Heart right ventricle (tissue), 16 donors: ENCODE results near the gene SKIC3. TPM values are rescaled to one million over a fixed set of nuclear protein-coding genes. Genes with fewer than 3 reads are reported as not detected.

ENCODE experiments used
- ATAC-seq, 8 donors: fragments of 200-7000 bp; cut with Tn5 transposase; one replicate each; pipeline ENCODE4 v1.9.1; 2020; ENCODE audit warnings: mild to moderate bottlenecking in 8 of 8, moderate library complexity in 8 of 8, moderate number of reproducible peaks in 1 of 8
- DNase-seq, 2 donors: peaks; one replicate each; pipeline ENCODE4 v3.0.0-alpha.2; 2020
- H3K27ac ChIP-seq, 10 donors: fragments of 200-600 bp; sonication (generic) in 2 of 10; one replicate each; pipeline versions ENCODE4 v1.5.0 to v1.8.0; 2020 to 2022; ENCODE audit warnings: mild to moderate bottlenecking in 3 of 10
- H3K27me3 ChIP-seq, 7 donors: fragments of 200-600 bp; one replicate each; pipeline ENCODE4 v1.8.0; 2021 to 2022; ENCODE audit warnings: mild to moderate bottlenecking in 2 of 7
- H3K36me3 ChIP-seq, 9 donors: fragments of 200-600 bp; sonication (generic) in 1 of 9; one replicate each; pipeline versions ENCODE4 v1.5.0 to v1.8.0; 2020 to 2022; ENCODE audit warnings: mild to moderate bottlenecking in 2 of 9
- H3K4me1 ChIP-seq, 9 donors: fragments of 200-600 bp; sonication (generic) in 1 of 9; one replicate each; pipeline versions ENCODE4 v1.5.0 to v1.8.0; 2020 to 2022; ENCODE audit warnings: mild to moderate bottlenecking in 4 of 9
- H3K4me3 ChIP-seq, 10 donors: fragments of 200-600 bp; sonication (generic) in 2 of 10; one replicate each; pipeline versions ENCODE4 v1.5.0 to v1.8.0; 2020 to 2022; ENCODE audit warnings: mild to moderate bottlenecking in 7 of 10, moderate library complexity in 2 of 10
- H3K9me3 ChIP-seq, 11 donors: fragments of 200-600 bp in 10 of 11; sonication (generic) in 2 of 11; one replicate each; pipeline versions ENCODE4 v1.5.0 to v1.8.0; 2013 to 2022; ENCODE audit warnings: mild to moderate bottlenecking in 2 of 11, control low read depth in 1 of 11, moderate library complexity in 1 of 11
- CTCF ChIP-seq, 9 donors: fragments of 200-600 bp; sonication (generic) in 2 of 9; IDR thresholded peaks; one replicate each; pipeline versions ENCODE4 v1.5.0 to v1.8.0; 2021 to 2022; ENCODE audit warnings: antibody characterized with exemption in 9 of 9, mild to moderate bottlenecking in 5 of 9, moderate library complexity in 1 of 9
- WGBS, 2 donors: extraction: QIAGEN DNeasy Blood & Tissue Kit; methylation state at CpG; one replicate each; pipeline ENCODE4 v1.1.7; 2013; ENCODE audit warnings: inconsistent platforms in 1 of 2; 5-methylcytosine and 5-hydroxymethylcytosine counted together
- intact Hi-C, 10 donors: fragments of 100-400 bp; cut with DNase I; formaldehyde crosslinking; loops; one replicate each; pipeline versions ENCODE4 v1.11.1 to v1.14.2; 2022
- polyA plus RNA-seq, 2 donors: library from polyadenylated mRNA; stranded (reverse); fragments of 200-250 nt; gene quantifications; one replicate each; pipeline ENCODE4 v1.2.3, GENCODE V29; 2013
- total RNA-seq, 10 donors: library from RNA; stranded (reverse); fragmentation: NEBNext Ultra II Directional in 3 of 10; extraction: Animal tissue kit (Norgen Biotek cat#: 25700) in 3 of 10; gene quantifications; one replicate each; pipeline versions ENCODE4 v1.2.1 to v1.2.4, GENCODE V29; 2021 to 2023
- donor health status: Arrhythmogenic right ventricular cardiomyopathy.
- donor health status: ischemic (EF 13 %, LVEDD 7.1; RV severe dilation, severe dysfunction).
- donor health status: healthy with polysubstance abuse.
- donor health status: DM: no; HTN: yes; CAD: no.
- donor health status: DM: no; HTN: no; CAD: no.
- donor health status: ischemic (EF 25% LVEDD 6.9; RV normal size, moderate dysfunction).
- donor health status: ischemic (EF 25% LVEDD 5.7; RV mildly dilated, moderate dysfunction).
- donor health status: healthy.
- donor health status: DM: yes; HTN: yes; CAD: no.
- donor health status: Ischemic cardiomyopathy.
- donor health status: ischemic (EF 35%, LVEDD 5.7; RV mildly dilated, moderate dysfunction).
- donor health status: nonischemic (EF 11% LVEDD 7.7; RV severe dilation, severe dysfunction).
- donor health status: DM: yes; HTN: yes; CAD: no.
- donor health status: PGD.
- donor health status: ischemic (EF 29% LVEDD 5.4; RV normal size, mild dysfunction).
- donor health status: nonischemic (EF 23%, LVEDD 6.1; RV moderate dilation, normal function).

SKIC3 gene
- total and polyA plus RNA-seq, 12 donors, result 15.3 to 74.9 (median 68.0) TPM

- 97 to 98% methylated on average over 1 of the region's 1 CpG for WGBS, 2 donors
- intact Hi-C loops, result loop anchor here in 1 of 10 donors (5.0 kb wide), 1 partner anchor 36 kb away; no protein-coding TSS in a partner anchor
- H3K27ac ChIP-seq, result no peak overlapping the region
- no peaks in the 10 kb centered on the region for H3K4me1 ChIP-seq
- DNase-seq (no peak), ATAC-seq (no peak)
- H3K9me3 ChIP-seq, result no peaks in the 10 kb centered on the region
- H3K36me3 ChIP-seq, result peaks cover 0 to 100% (median 61%) of the 10 kb centered on the region in 9 donors
- no peak overlapping the region for H3K4me3 ChIP-seq
- no peak for TF ChIP-seq CTCF (IDR thresholded peaks at IDR 0.05)
- no peaks in the 10 kb centered on the region for H3K27me3 ChIP-seq
These were observed 43.2 kb downstream of the SKIC3 start for GRCh38 chr5:95511606-95512005.

GRCh38 chr5:95508550-95508949, 46.2 kb downstream of the SKIC3 start:
- intact Hi-C loops, result no loop called here

More at GRCh38 chr5:95508550-95508949, 46.2 kb downstream of the SKIC3 start:
- no peaks in the 10 kb centered on the region for H3K9me3 ChIP-seq
- H3K27ac ChIP-seq, result no peak overlapping the region
- no peak for ATAC-seq
- peaks cover 0 to 98% (median 52%) of the 10 kb centered on the region in 9 donors for H3K36me3 ChIP-seq
- no peaks in the 10 kb centered on the region for H3K27me3 ChIP-seq
- TF ChIP-seq CTCF (IDR thresholded peaks at IDR 0.05), result no peak
- no peaks in the 10 kb centered on the region for H3K4me1 ChIP-seq
- no peak for DNase-seq
- 62% methylated on average over 1 of the region's 1 CpG for WGBS, 2 donors
- H3K4me3 ChIP-seq, result no peak overlapping the region

Other genes starting within 250 kb of the SKIC3 start
- gene FAM81B, start 163.6 kb downstream of the SKIC3 start, total RNA-seq, result 10 to 100 TPM in 3 of 10 donors, 1 to 10 TPM in 7; 1.0 to 19.5 (median 6.9) TPM
- gene FAM81B, start 163.6 kb downstream of the SKIC3 start, polyA plus RNA-seq, result 1 to 10 TPM in 1 of 2 donors, under 1 TPM in 1; 0.12 to 9.1 TPM
- 1 to 10 TPM; 2.6 to 6.3 (median 3.8) TPM for gene ARSK, start 124 bp upstream of the SKIC3 start, total RNA-seq
- 1 to 10 TPM; 2.4 to 2.5 TPM for gene ARSK, start 124 bp upstream of the SKIC3 start, polyA plus RNA-seq
- under 1 TPM in 2 of 10 donors, not detected in 8; 0.10 to 0.12 TPM for gene GPR150, start 65.1 kb upstream of the SKIC3 start, total RNA-seq
- gene GPR150, start 65.1 kb upstream of the SKIC3 start, polyA plus RNA-seq, result under 1 TPM; 0.01 to 0.15 TPM
- gene RFESD, start 91.8 kb upstream of the SKIC3 start, total RNA-seq, result 1 to 10 TPM; 2.4 to 5.3 (median 3.8) TPM
- gene RFESD, start 91.8 kb upstream of the SKIC3 start, polyA plus RNA-seq, result 1 to 10 TPM; 4.0 to 4.6 TPM
- not detected for gene SPATA9, start 128.0 kb upstream of the SKIC3 start, total RNA-seq
- gene SPATA9, start 128.0 kb upstream of the SKIC3 start, polyA plus RNA-seq, result under 1 TPM; 0.13 to 0.59 TPM
- gene RHOBTB3, start 176.4 kb upstream of the SKIC3 start, total RNA-seq, result 100 to 1,000 TPM in 2 of 10 donors, 10 to 100 TPM in 8; 73.1 to 124 (median 94.4) TPM
- 10 to 100 TPM; 15.0 to 30.4 TPM for gene RHOBTB3, start 176.4 kb upstream of the SKIC3 start, polyA plus RNA-seq